ENCODE results near the gene GCNT4.
"Not testable (repeated sequence)": the region's sequence is repeated elsewhere in the genome, so short reads cannot be mapped to it uniquely, and the experiment has no call there.

Gene GCNT4

GRCh38 chr5:75052192-75053053 lies at the start of gene GCNT4:
GCNT4 (minus strand) TSS chr5:75052558; CDS start chr5:75030037, 22,521 bp downstream.
- DNase-seq (ENCODE audit: low read depth, low spot score) = no peak

- DNase-seq (ENCODE audit: low read depth, low spot score) = not testable (repeated sequence)
These were observed 43.6 kb upstream of the GCNT4 start for GRCh38 chr5:75095956-75096355.

GRCh38 chr5:75091597-75091996 lies 39.2 kb upstream of the GCNT4 start:
- DNase-seq (ENCODE audit: low read depth, low spot score) = no peak

GRCh38 chr5:75089662-75090061 lies 37.3 kb upstream of the GCNT4 start:
- no peak for DNase-seq (ENCODE audit: low read depth, low spot score)

- DNase-seq (ENCODE audit: low read depth, low spot score) = no peak
These were observed 36.8 kb upstream of the GCNT4 start for GRCh38 chr5:75089137-75089536.

- no peak for DNase-seq (ENCODE audit: low read depth, low spot score)
These were observed 36.3 kb upstream of the GCNT4 start for GRCh38 chr5:75088648-75089047.

GRCh38 chr5:75081510-75081909 lies 29.2 kb upstream of the GCNT4 start:
- no peak for DNase-seq (ENCODE audit: low read depth, low spot score)

GRCh38 chr5:75079346-75079745 lies 27.0 kb upstream of the GCNT4 start:
- not testable (repeated sequence) for DNase-seq (ENCODE audit: low read depth, low spot score)

- no peak for DNase-seq (ENCODE audit: low read depth, low spot score)
These were observed 25.7 kb upstream of the GCNT4 start for GRCh38 chr5:75078027-75078426.

- DNase-seq (ENCODE audit: low read depth, low spot score) = no peak
These were observed 19.7 kb upstream of the GCNT4 start for GRCh38 chr5:75072061-75072460.

GRCh38 chr5:75071100-75071499 lies 18.7 kb upstream of the GCNT4 start:
- no peak for DNase-seq (ENCODE audit: low read depth, low spot score)

- no peak for DNase-seq (ENCODE audit: low read depth, low spot score)
These were observed 15.1 kb upstream of the GCNT4 start for GRCh38 chr5:75067434-75067833.

GRCh38 chr5:75062925-75063531 lies 10.7 kb upstream of the GCNT4 start:
- no peak for DNase-seq (ENCODE audit: low read depth, low spot score)

GRCh38 chr5:75059912-75060545 lies 7.7 kb upstream of the GCNT4 start:
- DNase-seq (ENCODE audit: low read depth, low spot score) = no peak

GRCh38 chr5:75058986-75059535 lies 6.7 kb upstream of the GCNT4 start:
- no peak for DNase-seq (ENCODE audit: low read depth, low spot score)

- DNase-seq (ENCODE audit: low read depth, low spot score) = no peak
These were observed 5.2 kb upstream of the GCNT4 start for GRCh38 chr5:75057561-75057960.

GRCh38 chr5:75055727-75056144 lies 3.4 kb upstream of the GCNT4 start:
- peak; percentile 95 for DNase-seq (ENCODE audit: low read depth, low spot score)

GRCh38 chr5:75054134-75054930 lies 2.0 kb upstream of the GCNT4 start:
- DNase-seq (ENCODE audit: low read depth, low spot score) = peak; percentile 80

GRCh38 chr5:75053304-75054133 lies 1.2 kb upstream of the GCNT4 start:
- DNase-seq (ENCODE audit: low read depth, low spot score) = no peak

GRCh38 chr5:75053054-75053303 lies 621 bp upstream of the GCNT4 start:
- DNase-seq (ENCODE audit: low read depth, low spot score) = no peak

GRCh38 chr5:75051217-75051751 lies 1.1 kb downstream of the GCNT4 start:
- no peak for DNase-seq (ENCODE audit: low read depth, low spot score)

Data from iPS DF 19.7 (cell line).